ENCODE data around the gene ATG4C.

DNA sequence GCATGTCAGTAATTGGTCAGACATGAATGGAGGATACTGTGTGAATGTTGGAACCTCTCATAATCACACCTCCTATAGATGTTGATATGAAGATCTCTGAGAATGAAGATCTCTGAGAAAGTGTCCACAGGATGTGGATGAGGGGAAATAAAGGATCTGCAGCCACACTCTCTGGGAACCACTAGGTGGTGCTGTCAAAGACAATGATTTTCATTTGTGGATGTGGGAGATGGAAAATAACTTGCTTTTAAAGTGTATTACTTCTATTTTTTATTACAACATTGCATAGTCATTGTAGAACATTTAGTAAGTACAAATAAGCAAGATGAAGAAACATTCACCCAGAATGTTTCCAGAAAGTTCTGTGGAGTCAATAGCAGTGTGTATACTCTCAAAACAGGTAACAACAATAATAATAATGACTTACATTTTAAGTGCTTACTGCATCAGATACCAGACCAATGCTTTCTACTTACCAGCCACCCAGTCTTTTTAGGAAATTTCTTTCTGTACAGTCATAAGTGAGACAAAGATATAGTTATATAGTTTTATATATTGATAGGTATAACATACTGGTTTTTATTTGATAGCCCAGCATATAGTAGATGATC, 128.2 kb downstream of the ATG4C start:
- TF ChIP-seq, protein P1, sequence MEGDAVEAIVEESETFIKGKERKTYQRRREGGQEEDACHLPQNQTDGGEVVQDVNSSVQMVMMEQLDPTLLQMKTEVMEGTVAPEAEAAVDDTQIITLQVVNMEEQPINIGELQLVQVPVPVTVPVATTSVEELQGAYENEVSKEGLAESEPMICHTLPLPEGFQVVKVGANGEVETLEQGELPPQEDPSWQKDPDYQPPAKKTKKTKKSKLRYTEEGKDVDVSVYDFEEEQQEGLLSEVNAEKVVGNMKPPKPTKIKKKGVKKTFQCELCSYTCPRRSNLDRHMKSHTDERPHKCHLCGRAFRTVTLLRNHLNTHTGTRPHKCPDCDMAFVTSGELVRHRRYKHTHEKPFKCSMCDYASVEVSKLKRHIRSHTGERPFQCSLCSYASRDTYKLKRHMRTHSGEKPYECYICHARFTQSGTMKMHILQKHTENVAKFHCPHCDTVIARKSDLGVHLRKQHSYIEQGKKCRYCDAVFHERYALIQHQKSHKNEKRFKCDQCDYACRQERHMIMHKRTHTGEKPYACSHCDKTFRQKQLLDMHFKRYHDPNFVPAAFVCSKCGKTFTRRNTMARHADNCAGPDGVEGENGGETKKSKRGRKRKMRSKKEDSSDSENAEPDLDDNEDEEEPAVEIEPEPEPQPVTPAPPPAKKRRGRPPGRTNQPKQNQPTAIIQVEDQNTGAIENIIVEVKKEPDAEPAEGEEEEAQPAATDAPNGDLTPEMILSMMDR (IDR thresholded peaks at IDR 0.05) = no peak
- TF ChIP-seq EP300 (IDR thresholded peaks at IDR 0.05) = no peak
- TF ChIP-seq POLR2A (IDR thresholded peaks at IDR 0.05) = no peak

Data from ovary (tissue), 3 donors.